HG03342 (cell line): ENCODE results near the gene SOCS2.
"Not testable (repeated sequence)": the region's sequence is repeated elsewhere in the genome, so short reads cannot be mapped to it uniquely, and the experiment has no call there.

Experiments used
- ATAC-seq: cut with Tn5 transposase; IDR thresholded peaks from one replicate; pipeline ENCODE4 v1.9.1; 2021; ENCODE audit warnings: mild to moderate bottlenecking, moderate library complexity; ENCODE audit not compliant: unreplicated experiment

SOCS2 gene, protein sequence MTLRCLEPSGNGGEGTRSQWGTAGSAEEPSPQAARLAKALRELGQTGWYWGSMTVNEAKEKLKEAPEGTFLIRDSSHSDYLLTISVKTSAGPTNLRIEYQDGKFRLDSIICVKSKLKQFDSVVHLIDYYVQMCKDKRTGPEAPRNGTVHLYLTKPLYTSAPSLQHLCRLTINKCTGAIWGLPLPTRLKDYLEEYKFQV

DNA sequence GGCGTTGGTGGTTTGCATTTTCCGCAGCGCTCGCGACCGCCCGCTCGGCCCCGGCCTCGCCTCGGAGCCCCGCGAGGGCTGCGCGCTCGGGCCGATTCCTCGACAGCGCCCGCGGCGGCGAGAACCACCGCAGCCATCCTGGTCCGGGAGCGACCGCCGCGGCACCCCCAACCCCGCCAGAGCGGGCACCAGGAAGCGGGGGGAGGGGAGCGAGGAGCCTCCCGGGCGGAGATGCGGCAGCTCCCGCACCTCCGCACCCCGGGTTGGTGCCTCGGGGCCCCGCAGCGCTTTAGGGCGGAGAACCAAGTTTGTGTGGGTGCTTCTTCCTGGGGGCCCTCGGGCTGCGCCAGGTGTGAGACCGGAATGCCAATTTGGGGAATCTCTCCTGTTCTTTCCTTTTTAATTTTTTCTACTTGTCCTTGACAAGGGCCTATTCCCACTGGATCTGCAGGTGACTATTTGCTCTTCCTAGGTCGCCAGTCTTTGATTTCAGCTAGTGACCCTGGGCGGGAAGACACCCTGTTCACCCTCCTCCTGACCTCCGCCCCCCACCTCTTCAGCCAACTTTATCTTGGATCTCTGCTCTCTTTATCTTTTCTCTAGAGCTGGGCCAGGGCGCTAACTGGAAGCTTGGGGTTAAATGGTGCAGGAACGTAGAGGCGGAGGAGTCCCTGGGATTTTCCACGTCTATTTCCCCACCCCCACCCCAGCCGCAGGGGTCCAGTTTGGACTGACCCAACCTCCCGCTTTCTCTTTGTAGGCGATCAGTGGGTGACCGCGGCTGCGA, at the start of gene SOCS2:
Gene SOCS2, plus strand, starts transcription at position 751 of the 787 bp plus-strand sequence. CDS start 223 bp downstream, outside the sequence.
- peak; percentile 13 for ATAC-seq

DNA sequence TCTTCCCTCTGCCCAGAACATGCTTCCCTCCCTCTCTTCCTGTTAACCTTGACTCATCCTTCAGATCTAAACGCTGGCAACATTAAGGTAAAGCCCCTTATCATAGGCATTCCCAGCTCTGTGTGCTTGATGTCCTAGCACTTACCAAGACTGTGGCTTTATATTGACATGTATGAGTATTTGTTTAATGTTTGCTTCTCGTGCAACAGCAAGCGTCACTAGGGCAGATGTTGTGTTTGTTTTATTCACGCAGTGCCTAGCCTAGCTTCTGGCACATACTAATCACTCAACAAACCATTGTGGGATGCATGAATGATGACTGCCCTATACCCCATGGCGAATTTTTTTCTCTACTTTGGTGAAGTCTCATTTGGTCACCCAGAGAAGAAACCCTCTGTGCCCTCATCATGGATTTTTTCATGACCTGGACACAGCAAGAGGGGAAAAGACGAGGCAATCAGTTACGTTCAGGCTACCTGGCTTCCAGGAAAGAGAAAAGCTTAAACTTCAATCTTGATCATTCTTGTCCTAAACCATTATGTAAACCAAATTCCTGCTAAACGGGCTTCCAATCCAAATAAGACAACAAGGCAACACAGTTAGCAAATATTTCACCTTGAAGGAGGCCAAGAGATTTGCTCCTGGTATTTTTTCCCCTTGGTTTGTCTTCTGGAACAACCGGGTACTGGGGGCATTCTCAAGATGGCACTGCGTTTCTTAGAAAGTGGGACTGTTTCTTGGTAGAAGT, 47.9 kb upstream of the SOCS2 start:
- no peak for ATAC-seq

DNA sequence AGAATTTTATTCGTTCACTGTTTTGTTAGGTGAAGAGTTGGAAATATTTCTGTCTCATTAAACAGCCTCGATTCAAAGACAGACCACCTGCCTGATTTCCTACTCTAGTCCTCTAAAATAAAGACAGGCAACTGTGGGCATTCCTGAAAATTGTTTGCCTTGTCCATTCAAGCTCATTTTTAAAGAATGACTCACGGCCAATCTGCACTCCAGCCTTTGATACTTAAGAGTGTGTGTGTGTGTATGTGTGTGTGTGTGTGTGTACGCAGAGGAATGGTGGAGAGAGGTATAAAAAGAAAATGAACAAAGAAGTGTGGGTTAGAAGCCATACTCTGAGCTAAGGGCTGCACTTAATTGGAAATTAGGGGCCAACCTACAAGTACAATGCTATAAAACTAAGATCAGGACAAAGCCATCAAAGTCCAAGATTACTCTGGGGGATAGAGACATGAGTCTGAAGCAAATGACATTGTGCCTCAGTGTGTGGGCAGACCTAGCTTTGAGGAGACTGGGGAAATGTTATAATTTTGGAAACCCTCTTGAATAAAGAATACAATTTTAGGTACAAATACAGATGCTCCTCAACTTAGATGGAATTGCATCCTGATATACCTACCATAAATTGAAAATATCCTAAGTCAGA, 45.6 kb upstream of the SOCS2 start:
- no peak for ATAC-seq

DNA sequence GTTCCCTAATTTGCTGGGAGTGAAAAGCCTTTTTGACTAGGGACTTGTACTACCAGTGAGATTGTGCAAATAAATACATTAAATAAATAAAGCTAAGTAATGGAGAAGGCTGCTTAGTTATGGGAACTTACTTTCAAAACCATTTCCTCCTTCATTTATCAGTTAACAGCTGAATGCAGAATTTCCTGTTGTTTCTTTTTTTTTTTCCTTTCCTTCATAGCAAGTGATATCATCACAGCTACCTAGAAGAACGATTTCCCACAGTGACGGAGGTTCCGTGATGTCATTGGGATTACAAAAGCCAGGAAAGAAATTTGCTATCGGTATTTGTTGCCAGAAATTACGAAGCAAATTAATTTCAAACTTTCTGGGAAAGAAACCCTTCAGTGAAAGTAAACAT, 42.1 kb upstream of the SOCS2 start:
- no peak for ATAC-seq

DNA sequence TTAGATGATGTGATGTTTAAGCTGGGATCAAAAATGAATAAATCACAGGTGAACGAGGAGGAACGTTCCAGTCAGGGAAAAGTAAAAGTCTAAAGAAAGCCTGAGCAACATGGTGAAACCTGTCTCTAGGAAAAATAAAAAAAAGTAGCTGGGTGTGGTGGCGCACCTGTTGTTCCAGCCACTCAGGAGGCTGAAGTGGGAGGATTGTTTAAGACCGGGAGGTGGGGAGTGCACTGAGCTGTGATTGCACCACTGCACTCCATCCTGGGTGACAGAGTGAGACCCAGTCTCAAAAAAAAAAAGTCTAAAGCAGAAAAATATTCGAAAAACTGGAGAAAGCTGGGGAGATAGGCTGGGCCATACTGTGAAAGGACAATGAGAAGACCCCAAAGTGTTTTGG, 39.2 kb upstream of the SOCS2 start:
- no peak for ATAC-seq

DNA sequence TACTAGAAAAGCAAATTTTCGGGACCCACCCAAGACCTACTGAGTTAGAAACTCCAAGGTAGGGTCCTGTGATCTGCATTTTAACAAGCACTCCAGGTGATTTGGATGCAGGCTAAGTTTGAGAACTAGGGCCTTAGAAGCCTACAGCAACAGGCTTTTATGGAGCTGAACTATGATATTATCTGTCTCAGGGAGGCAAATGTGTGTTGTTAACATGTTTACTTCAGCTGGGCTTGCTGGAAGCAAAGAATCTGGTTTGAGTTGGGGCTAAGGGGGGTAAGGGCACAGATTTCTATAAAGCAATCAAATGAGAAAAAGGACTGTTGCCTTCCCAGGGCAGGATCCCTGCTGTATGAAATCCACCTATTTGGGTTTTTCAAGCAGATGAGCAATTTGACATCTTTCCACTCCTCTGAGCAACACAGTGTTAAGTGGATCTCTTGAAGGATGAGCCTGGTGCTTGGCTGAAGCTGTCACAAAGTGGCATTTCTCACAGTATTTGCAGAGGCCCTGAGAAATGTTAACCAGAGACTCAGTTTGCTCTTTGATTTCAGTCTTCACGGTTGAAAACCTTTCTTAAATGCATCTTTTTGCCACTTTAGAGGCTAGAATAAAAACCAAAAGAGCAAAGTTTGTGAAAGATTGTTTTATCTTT, 36.2 kb upstream of the SOCS2 start:
- no peak for ATAC-seq

DNA sequence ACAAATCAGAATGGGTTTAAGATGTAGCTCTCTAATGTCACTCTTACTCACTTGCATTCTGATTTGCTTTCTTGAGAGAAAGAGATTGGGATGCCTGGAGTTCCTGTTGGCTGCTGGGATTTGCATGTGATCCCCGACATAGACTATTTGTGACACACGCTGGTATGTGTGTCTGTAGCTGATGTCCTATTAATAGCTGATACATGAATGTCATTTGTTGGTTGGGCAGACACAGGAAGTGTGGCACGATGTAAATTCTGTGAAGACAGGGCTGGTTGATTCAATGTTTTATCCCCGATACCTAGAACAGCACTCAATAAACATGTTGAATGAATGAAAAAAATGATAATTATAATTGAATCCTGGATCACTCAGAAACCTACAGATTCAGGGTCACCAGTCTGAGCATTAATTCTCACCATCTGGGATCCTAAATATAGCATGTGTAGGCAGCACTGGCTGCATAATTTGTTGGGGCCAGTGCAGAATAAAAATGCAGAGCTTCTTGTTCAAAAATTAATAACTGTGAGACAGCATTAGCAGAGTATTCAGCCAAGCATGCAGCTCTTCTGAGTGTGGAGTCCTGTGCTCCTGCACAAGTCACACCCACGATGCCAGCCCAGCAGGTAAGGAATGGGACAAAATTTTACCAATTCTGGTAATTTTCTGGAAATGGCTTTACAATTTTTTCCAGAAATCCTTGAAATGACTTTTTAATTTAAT, 35.5 kb upstream of the SOCS2 start:
- ATAC-seq = peak; percentile 83

DNA sequence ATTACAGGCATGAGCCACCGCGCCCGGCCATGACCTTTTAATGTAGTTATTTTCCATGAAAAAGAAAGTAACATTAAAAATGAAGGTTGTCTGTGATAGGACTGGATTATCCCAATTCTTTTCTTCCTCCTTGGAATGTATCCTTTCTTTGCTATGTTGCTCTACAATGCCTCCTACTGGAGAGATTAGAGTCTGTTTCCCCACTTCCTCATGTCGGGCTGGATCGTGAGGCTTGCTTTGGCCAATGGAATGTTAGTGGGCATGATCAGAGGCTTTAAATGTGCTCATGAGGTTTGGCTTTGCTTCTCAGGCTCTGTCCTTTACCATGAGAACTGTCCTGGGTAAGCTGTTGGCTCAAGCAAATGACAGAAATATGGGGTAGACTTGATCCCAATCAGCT, 34.7 kb upstream of the SOCS2 start:
- no peak for ATAC-seq

DNA sequence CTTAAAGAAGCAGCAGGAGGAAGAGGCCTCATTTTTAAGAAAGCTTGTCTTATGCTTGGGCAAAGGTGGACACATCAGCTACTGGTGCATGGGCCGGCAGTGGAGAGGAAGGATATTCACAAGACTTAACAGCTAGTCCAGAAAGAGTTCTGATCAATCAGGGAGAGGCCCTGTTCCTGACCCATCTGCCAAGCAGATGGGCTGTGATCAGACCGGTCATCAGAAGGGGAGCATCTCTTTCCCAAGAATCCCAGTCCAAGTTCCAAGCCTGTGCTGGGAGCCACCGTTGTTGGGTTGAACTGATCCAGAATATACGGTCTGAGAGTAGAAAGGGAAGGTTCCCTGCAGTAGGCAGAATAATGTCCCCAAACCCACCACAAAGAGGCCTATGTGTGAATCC, 32.7 kb upstream of the SOCS2 start:
- no peak for ATAC-seq

DNA sequence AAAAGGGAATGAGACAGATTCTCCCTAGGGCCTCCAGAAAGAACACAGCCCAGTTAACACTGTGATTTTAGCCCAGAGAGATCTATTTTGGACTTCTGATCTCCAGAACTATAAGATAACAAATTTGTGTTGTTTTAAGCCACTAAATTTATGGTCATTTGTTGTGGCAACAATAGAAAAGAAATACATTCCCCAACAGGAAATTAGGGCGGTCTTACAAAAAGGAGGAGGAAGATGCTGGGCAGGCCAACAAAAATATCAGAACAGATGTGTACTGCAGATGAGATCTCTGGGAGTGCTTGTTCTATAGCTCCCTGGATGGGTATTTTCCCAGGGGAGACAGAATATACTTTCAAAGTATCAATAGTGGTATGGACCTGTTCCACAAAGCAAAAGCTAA, 32.0 kb upstream of the SOCS2 start:
- ATAC-seq = no peak

DNA sequence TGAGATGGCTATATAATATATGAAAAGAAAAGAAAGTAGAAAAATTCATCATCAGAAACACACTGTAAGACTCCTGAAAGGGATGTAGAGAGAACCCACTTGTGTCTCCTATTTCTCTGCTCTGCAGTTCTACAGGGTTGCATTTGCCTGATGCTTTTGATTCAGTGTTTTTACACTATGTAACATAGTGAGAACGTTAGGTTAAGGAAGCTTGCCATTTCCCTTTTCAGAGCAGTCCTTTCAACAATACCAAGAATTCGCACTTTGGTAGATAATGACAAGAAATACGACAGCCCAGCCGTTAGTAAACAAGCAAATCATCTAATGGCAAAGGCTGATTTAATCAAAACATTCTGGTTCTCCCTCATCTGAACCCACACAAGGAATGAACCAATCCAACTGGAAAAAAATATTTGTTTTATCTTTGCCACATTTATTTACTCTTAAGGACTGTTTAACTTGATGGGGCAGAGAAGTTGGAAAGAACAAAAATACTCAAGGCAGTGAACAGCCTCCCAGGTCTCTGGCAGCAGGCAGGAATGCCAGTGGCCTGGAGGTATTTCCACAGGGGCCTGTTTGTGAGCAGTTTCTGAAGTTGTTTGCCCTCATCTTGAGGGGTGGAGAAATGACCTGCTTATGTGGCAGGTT, 30.8 kb upstream of the SOCS2 start:
- ATAC-seq = no peak

DNA sequence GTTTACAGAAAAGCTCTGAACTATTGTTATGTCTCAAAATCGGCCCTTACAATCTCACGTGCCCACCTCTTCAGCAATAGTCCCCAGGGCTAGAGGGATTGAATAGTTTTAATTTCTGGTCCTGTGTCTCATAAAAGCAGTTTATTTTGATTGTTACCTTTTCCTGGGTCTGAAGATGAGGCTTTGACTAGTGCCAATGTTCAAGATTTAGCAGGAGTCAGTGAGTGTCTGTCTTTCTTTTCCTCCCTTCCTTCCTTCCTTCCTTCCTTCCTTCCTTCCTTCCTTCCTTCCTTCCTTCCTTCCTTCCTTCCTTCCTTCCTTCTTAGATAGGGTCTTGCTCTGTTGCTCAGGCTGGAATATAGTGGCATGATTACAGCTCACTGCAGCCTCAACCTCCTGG, 24.7 kb upstream of the SOCS2 start:
- ATAC-seq = no peak

DNA sequence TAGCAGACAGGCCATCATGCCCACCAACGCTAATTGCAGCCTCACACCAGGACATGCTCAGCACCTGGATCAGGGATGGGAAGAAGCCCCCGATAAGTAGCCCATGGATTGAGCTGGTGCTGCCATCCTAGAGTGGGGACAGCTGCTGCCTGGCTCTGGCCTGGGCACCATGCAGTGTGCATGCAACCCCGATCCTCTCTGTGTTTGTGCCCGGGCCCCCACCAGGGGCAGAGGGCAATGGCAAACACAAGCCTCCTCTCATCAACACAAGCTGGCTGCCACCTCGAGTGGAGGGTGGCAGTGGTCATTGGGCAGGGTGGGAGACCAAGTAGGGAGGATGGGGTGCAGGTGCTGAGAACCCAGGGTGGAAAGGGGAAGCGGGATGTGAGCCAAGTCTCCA, 23.3 kb upstream of the SOCS2 start:
- no peak for ATAC-seq

DNA sequence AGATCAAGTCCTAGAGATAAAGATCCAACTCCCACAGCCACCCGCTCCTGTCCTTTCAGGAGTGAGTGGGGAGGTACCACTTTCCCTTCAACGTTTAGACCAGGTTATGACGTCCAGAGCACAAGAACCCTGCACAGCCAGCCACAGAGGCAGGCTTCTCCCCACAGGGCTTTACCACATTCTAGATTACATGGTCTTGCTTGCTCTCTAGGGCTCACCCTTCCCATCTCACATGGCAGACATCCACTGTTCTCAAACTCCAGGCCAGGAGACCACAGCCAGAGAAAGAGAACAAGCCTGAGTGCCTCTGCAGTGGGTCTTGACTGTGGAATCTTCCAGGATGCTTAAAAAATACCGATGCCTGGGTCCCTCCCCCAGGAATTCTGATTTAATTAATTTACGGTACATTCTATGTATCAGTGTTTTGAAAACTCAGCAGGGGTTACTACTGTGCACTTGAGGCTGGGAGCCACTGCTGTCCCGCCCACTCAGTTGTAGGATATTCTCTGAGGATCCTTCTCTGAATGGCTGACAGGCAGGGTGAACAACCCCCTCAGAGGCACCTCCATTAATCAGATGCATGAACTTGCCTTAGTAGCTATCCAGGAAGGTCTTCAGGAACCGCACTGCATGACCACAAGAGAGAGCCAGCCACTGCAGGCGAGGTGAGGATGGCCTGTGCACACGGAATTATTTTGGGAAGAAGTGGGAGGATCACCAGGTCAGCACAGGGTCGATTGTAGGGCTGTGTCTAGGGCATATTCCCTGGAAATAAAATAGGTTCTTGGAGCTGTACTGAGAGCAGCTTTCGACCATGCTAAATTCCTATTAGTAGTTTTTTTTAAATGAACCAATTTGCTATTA, 21.5 kb upstream of the SOCS2 start:
- ATAC-seq = no peak

DNA sequence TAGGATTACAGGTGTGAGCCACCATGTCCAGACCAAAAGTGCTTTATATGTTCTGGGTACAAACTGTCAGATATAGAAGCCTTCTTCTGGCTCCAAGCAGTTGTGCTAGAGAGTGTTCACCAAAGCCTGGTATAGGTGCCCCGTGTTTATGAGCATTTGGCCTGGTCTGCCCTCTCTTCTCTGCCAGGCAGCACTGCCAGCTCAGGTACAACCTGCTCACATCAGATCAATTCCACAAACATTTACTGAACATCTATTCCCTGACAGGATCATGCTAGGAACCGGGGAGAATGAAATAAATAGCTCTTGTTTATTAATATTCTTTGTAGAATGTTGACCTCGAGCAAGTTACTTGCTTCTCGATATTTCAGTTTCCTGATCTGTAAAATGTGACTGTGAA, 20.0 kb upstream of the SOCS2 start:
- ATAC-seq = no peak

DNA sequence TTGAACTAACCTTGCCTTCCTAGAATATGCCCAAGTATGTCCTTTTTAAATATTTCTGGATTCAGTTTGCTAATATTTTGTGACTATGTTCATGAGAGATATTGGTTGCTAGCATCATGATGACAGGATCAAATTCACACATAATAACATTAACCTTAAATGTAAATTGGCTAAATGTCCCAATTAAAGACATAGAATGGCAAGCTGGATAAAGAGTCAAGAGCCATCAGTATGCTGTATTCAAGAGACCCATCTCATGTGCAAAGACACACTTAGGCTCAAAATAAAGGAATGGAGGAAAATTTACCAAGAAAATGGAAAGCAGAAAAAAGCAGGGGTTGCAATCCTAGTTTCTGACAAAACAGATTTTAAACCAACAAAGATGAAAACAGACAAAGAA, 14.6 kb upstream of the SOCS2 start:
- ATAC-seq = not testable (repeated sequence)

DNA sequence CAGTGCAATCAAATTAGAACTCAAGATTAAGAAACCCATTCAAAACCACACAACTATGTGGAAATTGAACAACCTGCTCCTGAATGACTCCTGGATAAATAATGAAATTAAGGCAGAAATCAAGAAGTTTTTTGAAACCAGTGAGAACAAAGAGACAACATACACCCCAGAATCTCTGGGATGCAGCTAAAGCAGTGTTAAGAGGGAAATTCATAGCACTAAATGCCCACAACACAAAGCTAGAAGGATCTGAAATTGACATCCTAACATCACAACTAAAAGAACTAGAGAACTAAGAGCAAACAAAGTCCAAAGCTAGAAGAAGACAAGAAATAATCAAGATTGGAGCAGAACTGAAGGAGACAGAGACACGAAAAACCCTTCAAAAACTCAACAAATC, 13.8 kb upstream of the SOCS2 start:
- not testable (repeated sequence) for ATAC-seq

DNA sequence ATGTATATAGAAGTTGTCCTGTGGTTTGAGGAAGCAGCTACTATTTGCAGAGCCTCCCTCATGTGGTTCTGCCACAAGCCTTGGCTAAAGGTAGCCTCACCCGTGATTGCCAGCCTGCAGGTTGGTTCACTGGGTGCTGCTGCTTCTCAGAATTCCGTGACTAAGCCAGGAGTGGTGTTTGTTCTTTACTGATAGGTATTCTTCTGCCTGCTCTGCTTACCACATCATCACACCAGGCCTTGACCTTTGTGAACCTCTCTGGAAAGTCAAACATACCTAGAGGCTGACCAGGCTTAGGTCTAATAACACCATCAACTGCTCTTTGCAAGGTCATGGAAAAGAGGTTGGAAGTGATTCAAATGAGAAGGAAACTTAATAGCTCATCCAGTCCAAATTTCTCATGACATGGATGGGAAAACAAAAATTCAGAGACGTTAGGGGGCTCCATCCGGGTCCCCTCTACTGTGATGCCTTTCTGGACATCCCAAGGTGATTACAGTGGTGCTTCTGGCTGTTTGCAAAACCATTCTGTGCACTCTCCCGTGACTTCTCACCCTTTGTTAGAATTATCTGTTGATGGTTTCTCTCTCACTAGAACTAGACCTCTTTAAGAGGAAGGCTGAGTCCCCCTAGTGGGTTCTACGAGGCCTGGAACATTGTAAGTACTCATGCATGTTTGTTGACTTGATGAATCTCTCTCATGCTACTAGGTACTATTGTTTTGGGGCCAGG, 8.5 kb upstream of the SOCS2 start:
- no peak for ATAC-seq
